Endothelial cell of umbilical vein (primary cell): ENCODE measurements around the gene MORF4L1. TPM values are rescaled to one million over a fixed set of nuclear protein-coding genes. Genes with fewer than 3 reads are reported as not detected.

ENCODE experiments used
- BruUV-seq: library from RNA; stranded (reverse); fragments of 400-500 nt; replicated peaks from 2 replicates; lab custom pipeline; 2021; lab: Mats Ljungman, UMichigan
- CTCF ChIA-PET: fragments of 300-600, 350-600 bp; sonication (Branson Sonifier 250); formaldehyde crosslinking; loops from one replicate; lab custom pipeline; 2021; ENCODE audit warnings: antibody characterized with exemption, inconsistent platforms; lab: Charles Lee
- POLR2A ChIA-PET: fragments of 300-600, 350-600 bp; sonication (Branson Sonifier 250); formaldehyde crosslinking; loops from one replicate; lab custom pipeline; 2021; ENCODE audit warnings: antibody characterized with exemption, inconsistent platforms; lab: Charles Lee
- DNase-seq: peaks from one replicate; pipeline ENCODE4 v3.0.0-alpha.2; 2011; ENCODE audit warnings: low read depth, low spot score
- FAIRE-seq: peaks from 2 replicates; lab custom pipeline; 2011; peaks lifted over from hg19 to GRCh38; lab: Jason Lieb, UNC
- H2AFZ ChIP-seq: 2 replicates; pipeline ENCODE4 v1.6.0; 2012; ENCODE audit warnings: low read depth, low read length, control low read depth, inconsistent platforms
- H3K27ac ChIP-seq: 2 replicates; pipeline ENCODE4 v1.5.1; 2011; ENCODE audit warnings: low read depth, mild to moderate bottlenecking, control low read depth, low read length, moderate library complexity; ENCODE audit not compliant: insufficient read depth
- H3K27me3 ChIP-seq, 2 experiments: 2 replicates each; pipeline versions ENCODE4 v1.6.0 to v1.6.1; 2011; ENCODE audit warnings: low read length in 2 of 2, mixed read lengths in 1 of 2; ENCODE audit not compliant: control insufficient read depth in 2 of 2, insufficient read depth in 2 of 2
- H3K36me3 ChIP-seq, 2 experiments: 2 replicates in 1 of 2; 3 replicates in 1 of 2; pipeline ENCODE4 v1.5.1; 2011; ENCODE audit warnings: low read length in 2 of 2, mild to moderate bottlenecking in 1 of 2, moderate library complexity in 1 of 2; ENCODE audit not compliant: control insufficient read depth in 2 of 2, insufficient read depth in 2 of 2; ENCODE audit errors: extremely low read depth in 1 of 2
- H3K4me1 ChIP-seq: 3 replicates; pipeline ENCODE4 v1.5.1; 2011; ENCODE audit warnings: mild to moderate bottlenecking, low read length; ENCODE audit not compliant: control insufficient read depth, insufficient read depth; ENCODE audit errors: extremely low read depth
- H3K4me2 ChIP-seq: 2 replicates; pipeline ENCODE4 v1.6.1; 2011; ENCODE audit warnings: low read length, control low read depth, mixed read lengths; ENCODE audit not compliant: insufficient read depth
- H3K4me3 ChIP-seq, 3 experiments: fragments of 200-600 bp in 1 of 3; sonication (generic), shearing (Covaris generic) in 1 of 3; replicated peaks in 1 of 3; 2 replicates each; pipeline ENCODE4 v1.5.1; 2011 to 2016; ENCODE audit warnings: control low read depth in 3 of 3, low read length in 3 of 3, mild to moderate bottlenecking in 2 of 3, inconsistent platforms in 1 of 3, low read depth in 1 of 3, moderate library complexity in 1 of 3; ENCODE audit not compliant: insufficient read depth in 1 of 3
- H3K79me2 ChIP-seq: 2 replicates; pipeline ENCODE4 v1.6.0; 2012; ENCODE audit warnings: low read length, inconsistent platforms; ENCODE audit not compliant: control insufficient read depth, insufficient read depth
- H3K9ac ChIP-seq: replicated peaks from 2 replicates; pipeline ENCODE3; 2011; ENCODE audit warnings: low read length, control low read depth; ENCODE audit not compliant: insufficient read depth; ENCODE audit errors: extremely low read depth
- H3K9me1 ChIP-seq: replicated peaks from 3 replicates; pipeline ENCODE4 v1.6.0; 2011; ENCODE audit warnings: mild to moderate bottlenecking, low read length; ENCODE audit not compliant: control insufficient read depth, insufficient read depth; ENCODE audit errors: extremely low read depth
- H3K9me3 ChIP-seq: replicated peaks from 2 replicates; pipeline ENCODE4 v1.5.1; 2012; ENCODE audit warnings: low read length, inconsistent platforms; ENCODE audit not compliant: control insufficient read depth, insufficient read depth
- H4K20me1 ChIP-seq: replicated peaks from 2 replicates; pipeline ENCODE3; 2011; ENCODE audit warnings: mild to moderate bottlenecking, low read length; ENCODE audit not compliant: control insufficient read depth, insufficient read depth; ENCODE audit errors: extremely low read depth
- CTCF ChIP-seq, 2 donors: IDR thresholded peaks; 1 replicate in 1 of 2; 2 replicates in 1 of 2; pipeline ENCODE4 v1.5.1; 2011; ENCODE audit warnings: low read length in 2 of 2, mild to moderate bottlenecking in 2 of 2, moderate library complexity in 2 of 2, control low read depth in 1 of 2, inconsistent platforms in 1 of 2, low read depth in 1 of 2; ENCODE audit not compliant: insufficient read depth in 1 of 2; ENCODE audit errors: extremely low read depth in 1 of 2
- EZH2 ChIP-seq: IDR thresholded peaks from 2 replicates; pipeline ENCODE4 v1.6.1; 2012; ENCODE audit warnings: borderline replicate concordance, low read depth, mild to moderate bottlenecking, moderate library complexity, low read length, inconsistent platforms; ENCODE audit not compliant: severe bottlenecking
- FOS ChIP-seq: IDR thresholded peaks from 2 replicates; pipeline ENCODE4 v1.6.1; 2011; ENCODE audit warnings: mild to moderate bottlenecking, low read length, moderate library complexity, borderline replicate concordance; ENCODE audit not compliant: insufficient read depth
- GATA2 ChIP-seq: IDR thresholded peaks from 2 replicates; pipeline ENCODE4 v1.7.0; 2011; ENCODE audit warnings: low read depth, mild to moderate bottlenecking, moderate library complexity, mixed read lengths, low read length; ENCODE audit not compliant: insufficient read length, insufficient read depth
- JUN ChIP-seq: IDR thresholded peaks from 2 replicates; pipeline ENCODE4 v1.6.1; 2011; ENCODE audit warnings: borderline replicate concordance, low read depth; ENCODE audit not compliant: insufficient read length, insufficient read depth
- MYC ChIP-seq: IDR thresholded peaks from one replicate; pipeline ENCODE4 v1.6.1; 2011; ENCODE audit warnings: mild to moderate bottlenecking, low read depth, low read length
- POLR2A ChIP-seq: IDR thresholded peaks from 2 replicates; pipeline ENCODE4 v1.6.1; 2012; ENCODE audit warnings: low read depth, mild to moderate bottlenecking, control low read depth, low read length
- POLR2AphosphoS5 ChIP-seq: IDR thresholded peaks from 2 replicates; pipeline ENCODE4 v1.6.1; 2012; ENCODE audit warnings: low read depth, mild to moderate bottlenecking, control low read depth, low read length, moderate library complexity; ENCODE audit not compliant: insufficient read depth
- dilution Hi-C: fragments of 300-500 bp; cut with MboI; formaldehyde crosslinking; loops from one replicate; pipeline ENCODE4 v1.15.0; 2019; ENCODE audit warnings: low sequenced_read_pairs; ENCODE audit not compliant: extremely low pct_ligation_motif_present
- intact Hi-C: fragments of 100-400 bp; cut with micrococcal nuclease; formaldehyde crosslinking; loops from one replicate; pipeline ENCODE4 v1.10.0; 2022
- polyA plus RNA-seq, 4 experiments: library from polyadenylated mRNA; depleted of rRNA in 3 of 4; stranded (reverse) in 3 of 4; unstranded in 1 of 4; fragments of >200 nt; gene quantifications; 2 replicates each; pipeline versions ENCODE4 v1.2.1 to v1.2.3, GENCODE V29; 2011 to 2012; ENCODE audit warnings: missing spikeins in 1 of 4
- total RNA-seq: library from RNA; stranded (reverse); gene quantifications from 2 replicates; pipeline ENCODE4 v1.2.3, GENCODE V29; 2021
- TF ChIP-seq, protein P1 (sequence below): IDR thresholded peaks from 2 replicates; pipeline ENCODE4 v1.6.1; 2011; ENCODE audit not compliant: insufficient read depth, insufficient read length

The MORF4L1 gene
- total and polyA plus RNA-seq, 2 donors (not counting 3 experiments of a cell fraction or from before 2014, with no cell fraction given), result 164 to 404 TPM

GRCh38 chr15:78925956-78926743, 53.5 kb downstream of the MORF4L1 start:
- dilution Hi-C loops, result no loop called here

More at GRCh38 chr15:78925956-78926743, 53.5 kb downstream of the MORF4L1 start:
- Histone ChIP-seq H3K36me3 (peaks cover 8 to 19% of the 10 kb centered on the region in 2 experiments), H3K9me1 (no peaks in the 10 kb centered on the region), H3K4me2 (no peak overlapping the region), H2AFZ (no peak overlapping the region), H3K4me3 (no peak overlapping the region), H3K9me3 (no peaks in the 10 kb centered on the region), H4K20me1 (no peaks in the 10 kb centered on the region), H3K79me2 (no peaks in the 10 kb centered on the region), H3K27me3 (no peaks in the 10 kb centered on the region), H3K9ac (no peak overlapping the region), H3K4me1 (no peaks in the 10 kb centered on the region), H3K27ac (no peak overlapping the region)
- no peak for TF ChIP-seq MYC
- TF ChIP-seq POLR2AphosphoS5, result no peak
- no peak for TF ChIP-seq JUN
- no peak for TF ChIP-seq POLR2A
- no peak for TF ChIP-seq FOS
- no peak for TF ChIP-seq CTCF (IDR thresholded peaks at IDR 0.05; ENCODE audit: extremely low read depth in 1 of 2, insufficient read depth in 1 of 2, low read depth in 1 of 2, low read length in 2 of 2)
- TF ChIP-seq GATA2, result no peak
- no peak for TF ChIP-seq EZH2
- TF ChIP-seq, protein P1, sequence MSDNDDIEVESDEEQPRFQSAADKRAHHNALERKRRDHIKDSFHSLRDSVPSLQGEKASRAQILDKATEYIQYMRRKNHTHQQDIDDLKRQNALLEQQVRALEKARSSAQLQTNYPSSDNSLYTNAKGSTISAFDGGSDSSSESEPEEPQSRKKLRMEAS, result no peak
- no peak for FAIRE-seq
- CTCF ChIA-PET, result interaction anchor here (1.9 to 2.2 kb wide), 3 partner anchors 12 to 81 kb away, joined by 6 to 8 read pairs (median 7); no protein-coding TSS in a partner anchor
- BruUV-seq, result no TSS peak
- intact Hi-C loops, result no loop called here
- POLR2A ChIA-PET, result no interaction called here
- DNase-seq, result no peak
